GM12875 (cell line): ENCODE results near the gene MAPK8.

Experiments used
- H3K4me3 ChIP-seq: one replicate; pipeline ENCODE4 v1.5.1; 2011; ENCODE audit warnings: low read depth, low read length, control low read depth
- TF ChIP-seq, protein P1 (sequence below): IDR thresholded peaks from 2 replicates; pipeline ENCODE4 v1.5.1; 2011; ENCODE audit warnings: low read depth, mild to moderate bottlenecking, control low read depth, inconsistent platforms, low read length, moderate library complexity, borderline replicate concordance; ENCODE audit not compliant: insufficient read depth

Gene MAPK8

DNA sequence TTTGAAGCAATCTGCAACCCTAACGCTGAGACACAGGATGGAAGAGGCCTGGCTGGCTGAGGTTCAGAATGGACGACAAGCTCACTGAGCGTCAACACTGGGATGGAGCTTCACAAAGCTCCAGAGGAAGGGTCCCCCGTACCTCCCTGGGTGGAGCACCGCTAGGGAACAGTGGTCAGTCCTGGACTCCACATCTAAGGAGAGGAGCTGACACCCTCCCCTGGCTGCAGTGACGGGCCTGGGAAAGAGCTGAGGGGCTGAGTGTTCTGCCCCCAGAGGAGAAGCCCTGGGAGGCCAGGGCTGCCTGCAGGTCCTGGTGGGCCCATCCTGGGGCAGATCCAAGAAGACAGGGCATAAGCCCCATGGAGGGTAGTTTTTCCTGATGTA lies 152.2 kb downstream of the MAPK8 start:
- no peak overlapping the region for H3K4me3 ChIP-seq
- TF ChIP-seq, protein P1, sequence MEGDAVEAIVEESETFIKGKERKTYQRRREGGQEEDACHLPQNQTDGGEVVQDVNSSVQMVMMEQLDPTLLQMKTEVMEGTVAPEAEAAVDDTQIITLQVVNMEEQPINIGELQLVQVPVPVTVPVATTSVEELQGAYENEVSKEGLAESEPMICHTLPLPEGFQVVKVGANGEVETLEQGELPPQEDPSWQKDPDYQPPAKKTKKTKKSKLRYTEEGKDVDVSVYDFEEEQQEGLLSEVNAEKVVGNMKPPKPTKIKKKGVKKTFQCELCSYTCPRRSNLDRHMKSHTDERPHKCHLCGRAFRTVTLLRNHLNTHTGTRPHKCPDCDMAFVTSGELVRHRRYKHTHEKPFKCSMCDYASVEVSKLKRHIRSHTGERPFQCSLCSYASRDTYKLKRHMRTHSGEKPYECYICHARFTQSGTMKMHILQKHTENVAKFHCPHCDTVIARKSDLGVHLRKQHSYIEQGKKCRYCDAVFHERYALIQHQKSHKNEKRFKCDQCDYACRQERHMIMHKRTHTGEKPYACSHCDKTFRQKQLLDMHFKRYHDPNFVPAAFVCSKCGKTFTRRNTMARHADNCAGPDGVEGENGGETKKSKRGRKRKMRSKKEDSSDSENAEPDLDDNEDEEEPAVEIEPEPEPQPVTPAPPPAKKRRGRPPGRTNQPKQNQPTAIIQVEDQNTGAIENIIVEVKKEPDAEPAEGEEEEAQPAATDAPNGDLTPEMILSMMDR = no peak

DNA sequence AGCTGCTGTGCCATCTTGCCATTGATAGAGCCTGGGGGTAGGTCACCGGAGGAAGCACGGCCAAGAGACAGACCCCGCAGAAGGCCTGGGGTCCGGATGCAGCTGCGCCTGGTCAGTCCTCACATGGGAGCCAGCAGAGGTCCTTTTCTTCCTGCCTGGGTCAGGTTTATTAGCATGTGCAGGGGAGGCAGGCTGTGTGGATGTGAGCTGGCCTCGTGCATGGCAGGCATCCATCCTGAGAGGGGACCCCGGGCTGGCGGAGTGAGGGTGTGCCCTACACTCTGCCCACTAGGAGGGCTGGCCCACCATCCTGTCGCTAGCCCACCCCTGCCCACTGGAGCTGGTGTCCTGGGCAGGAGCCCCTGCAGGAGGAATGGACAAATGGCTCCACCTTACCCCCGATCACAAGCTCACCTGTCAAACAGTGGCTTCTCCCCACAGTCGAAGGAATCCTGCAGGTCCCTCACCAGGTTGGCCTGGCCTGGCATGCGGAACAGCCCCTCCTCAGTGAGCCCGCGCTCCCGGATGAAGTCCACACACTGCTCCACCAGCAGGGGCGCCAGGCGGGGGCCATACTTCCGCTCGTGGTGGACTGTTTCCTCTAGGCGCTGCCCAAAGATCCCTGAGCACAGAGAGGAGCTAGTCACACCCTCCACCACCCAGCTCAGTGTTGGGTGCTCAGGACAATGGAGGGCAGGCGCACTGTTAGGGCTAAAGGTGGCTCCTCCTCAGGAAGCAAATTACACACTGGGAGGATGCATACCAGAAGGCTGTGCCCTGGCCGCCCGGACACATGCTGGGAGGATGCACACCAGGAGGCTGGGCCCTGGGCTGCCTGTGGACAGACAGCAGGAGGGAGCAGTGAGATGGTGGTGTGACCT lies 153.0 kb downstream of the MAPK8 start:
- TF ChIP-seq, protein P1 = no peak
- H3K4me3 ChIP-seq = no peak overlapping the region

DNA sequence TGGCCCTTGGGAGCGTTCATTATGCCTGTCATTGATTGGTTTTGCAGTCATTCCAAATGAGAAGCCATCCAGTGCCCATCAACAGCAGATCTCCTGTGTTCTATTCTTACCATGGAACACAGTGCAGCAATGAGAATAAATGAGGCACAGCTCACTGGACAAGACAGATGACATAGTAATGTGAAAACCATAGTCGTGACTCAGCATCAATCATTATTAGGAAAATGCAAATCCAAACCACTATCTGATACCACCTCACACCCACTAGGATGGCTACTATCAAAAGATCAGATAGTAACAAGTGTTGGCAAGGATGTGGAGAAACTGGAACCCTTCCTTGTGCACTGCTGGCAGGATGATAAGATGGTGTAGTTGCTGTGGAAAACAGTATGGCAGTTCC lies 153.7 kb downstream of the MAPK8 start:
- no peak overlapping the region for H3K4me3 ChIP-seq
- TF ChIP-seq, protein P1 = no peak

DNA sequence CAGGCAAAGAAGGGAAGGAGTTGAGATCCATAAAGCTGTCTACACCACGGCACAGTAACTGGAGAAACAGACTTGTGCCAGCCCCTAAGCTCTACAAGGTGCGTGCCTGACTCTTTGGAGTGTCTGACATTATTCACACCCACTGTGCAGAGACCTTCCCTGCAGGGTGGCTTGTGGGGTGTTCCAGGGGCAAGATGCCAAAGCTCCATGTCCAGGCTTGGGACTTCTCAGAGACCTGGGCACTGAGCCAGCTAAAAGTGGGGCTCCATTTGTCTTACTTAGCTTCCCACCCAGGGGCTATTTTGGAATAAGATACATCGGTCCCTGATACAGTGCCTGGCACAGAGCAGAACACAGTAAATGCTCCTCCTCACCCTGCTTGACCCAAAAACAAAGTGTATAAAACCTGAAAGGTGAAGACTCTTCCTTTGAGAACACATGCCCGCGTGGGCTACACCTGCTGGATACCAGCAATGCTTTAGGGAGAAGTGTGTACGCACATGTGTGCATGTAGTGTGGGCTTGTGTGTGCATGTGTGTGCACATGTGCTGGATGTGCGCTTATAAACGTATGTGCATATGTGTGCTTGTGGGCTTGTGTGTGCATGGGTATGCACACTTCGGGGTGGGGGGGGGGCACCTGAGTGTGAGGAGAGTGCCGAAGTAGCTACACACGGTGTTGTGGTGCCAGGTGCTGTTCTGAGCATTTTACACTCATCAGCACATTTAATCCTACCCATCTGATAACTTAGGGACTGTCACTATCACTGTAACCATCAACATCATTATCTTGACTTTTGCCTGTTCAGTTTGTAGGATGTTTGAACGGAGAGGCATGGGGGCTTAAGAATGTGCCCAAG lies 155.4 kb downstream of the MAPK8 start:
- no peak overlapping the region for H3K4me3 ChIP-seq
- TF ChIP-seq, protein P1 = no peak

DNA sequence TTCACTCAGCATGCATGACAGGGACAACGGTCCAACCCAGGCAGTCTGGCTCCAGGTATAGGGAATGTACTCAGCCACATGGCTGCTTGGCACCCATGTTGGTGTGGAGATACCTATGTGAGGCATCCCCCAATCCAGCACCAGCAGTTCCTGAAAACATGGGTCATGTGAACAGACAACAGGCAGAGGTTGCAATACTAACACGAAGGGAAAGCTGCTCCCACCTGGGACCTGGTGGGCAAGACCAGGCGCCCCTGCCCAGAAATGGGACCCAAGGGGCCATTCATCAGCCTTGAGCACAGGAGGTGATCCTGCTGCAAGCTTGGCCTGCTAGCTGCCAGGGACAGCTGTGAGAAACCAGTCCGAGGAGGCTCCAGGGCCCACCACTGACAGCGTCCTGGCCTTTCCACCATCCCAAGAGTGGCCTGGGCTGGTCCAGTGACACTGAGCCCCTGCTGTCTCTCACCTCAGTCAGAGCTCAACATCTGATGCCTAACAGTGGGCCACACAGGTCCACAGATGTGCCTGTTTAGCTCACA lies 156.1 kb downstream of the MAPK8 start:
- TF ChIP-seq, protein P1 = no peak
- H3K4me3 ChIP-seq = no peak overlapping the region

DNA sequence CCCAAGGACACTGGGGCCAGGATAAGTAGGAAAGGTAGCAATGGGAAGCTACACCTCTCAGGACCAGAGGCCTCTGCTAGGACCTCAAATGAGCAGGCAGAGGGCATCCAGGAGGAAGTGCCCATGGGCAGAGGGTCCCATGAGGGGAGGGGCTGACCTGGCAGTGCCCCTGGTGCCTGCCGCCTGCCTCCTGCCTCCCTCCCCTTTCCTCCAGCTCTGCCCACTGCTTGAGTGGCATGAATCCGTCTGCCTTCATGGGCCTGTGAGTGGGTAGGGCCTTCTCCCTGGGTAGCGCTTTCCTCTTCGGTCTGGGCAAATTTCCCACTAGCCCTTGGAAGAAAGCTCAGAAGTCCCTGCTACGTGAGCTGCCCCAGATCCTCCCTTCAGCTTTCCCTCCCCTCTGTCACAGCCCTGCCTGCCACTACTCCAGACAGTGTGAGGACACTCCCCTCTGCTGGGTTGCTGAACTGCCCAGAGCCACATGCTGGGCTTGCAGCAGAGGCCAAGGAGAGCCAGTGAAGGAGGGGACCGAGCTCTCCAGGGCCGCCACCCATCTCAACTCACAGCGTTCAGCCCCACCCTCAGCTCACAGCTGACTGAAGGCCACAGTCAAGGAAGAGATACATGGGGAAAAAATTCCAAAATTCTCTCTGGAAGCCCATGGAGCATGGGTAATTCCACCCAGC lies 157.0 kb downstream of the MAPK8 start:
- no peak overlapping the region for H3K4me3 ChIP-seq
- TF ChIP-seq, protein P1 = no peak
